Fibroblast of pulmonary artery (primary cell): ENCODE data around the gene CLSTN1.

Experiments used
- DNase-seq: peaks from one replicate; pipeline ENCODE4 v3.0.0-alpha.2; 2010; ENCODE audit warnings: low read depth
- H3K4me3 ChIP-seq: replicated peaks from 2 replicates; pipeline ENCODE4 v1.5.1; 2011; ENCODE audit warnings: low read depth, mild to moderate bottlenecking, control low read depth, low read length, moderate library complexity
- CTCF ChIP-seq: IDR thresholded peaks from 2 replicates; pipeline ENCODE4 v1.5.1; 2011; ENCODE audit warnings: mild to moderate bottlenecking, control low read depth, low read length, inconsistent platforms; ENCODE audit errors: missing control alignments

The CLSTN1 gene

GRCh38 chr1:9823943-9824701 lies at the start of gene CLSTN1:
TSS of gene CLSTN1 (minus strand) at chr1:9823965. CDS start at chr1:9823733, 232 bp downstream.
- no peak for TF ChIP-seq CTCF
- H3K4me3 ChIP-seq, result peak within 1 kb of the TSS; percentile 83
- DNase-seq, result peak; percentile 84

- no peak overlapping the region for H3K4me3 ChIP-seq
- TF ChIP-seq CTCF, result no peak
- no peak for DNase-seq
These were observed 49.6 kb upstream of the CLSTN1 start for GRCh38 chr1:9873385-9873784.

- no peak overlapping the region for H3K4me3 ChIP-seq
- no peak for TF ChIP-seq CTCF
- peak; percentile 28 for DNase-seq
These were observed 48.8 kb upstream of the CLSTN1 start for GRCh38 chr1:9872430-9873165.

GRCh38 chr1:9871707-9872425 lies 48.1 kb upstream of the CLSTN1 start:
- H3K4me3 ChIP-seq, result no peak overlapping the region
- no peak for TF ChIP-seq CTCF
- DNase-seq, result no peak

GRCh38 chr1:9871021-9871420 lies 47.3 kb upstream of the CLSTN1 start:
- H3K4me3 ChIP-seq, result no peak overlapping the region
- no peak for TF ChIP-seq CTCF
- DNase-seq, result no peak

GRCh38 chr1:9870572-9870971 lies 46.8 kb upstream of the CLSTN1 start:
- no peak for TF ChIP-seq CTCF
- no peak overlapping the region for H3K4me3 ChIP-seq
- DNase-seq, result no peak
